ENCODE results near the gene RAG1.

DNA sequence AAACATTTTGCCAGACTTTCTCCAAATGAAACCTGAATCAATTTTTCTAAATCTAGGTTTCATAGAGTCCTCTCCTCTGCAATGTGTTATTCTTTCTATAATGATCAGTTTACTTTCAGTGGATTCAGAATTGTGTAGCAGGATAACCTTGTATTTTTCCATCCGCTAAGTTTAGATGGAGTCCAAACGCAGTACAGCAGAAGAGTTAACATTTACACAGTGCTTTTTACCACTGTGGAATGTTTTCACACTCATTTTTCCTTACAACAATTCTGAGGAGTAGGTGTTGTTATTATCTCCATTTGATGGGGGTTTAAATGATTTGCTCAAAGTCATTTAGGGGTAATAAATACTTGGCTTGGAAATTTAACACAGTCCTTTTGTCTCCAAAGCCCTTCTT lies 9.6 kb downstream of the RAG1 start:
- TF ChIP-seq, protein P1, sequence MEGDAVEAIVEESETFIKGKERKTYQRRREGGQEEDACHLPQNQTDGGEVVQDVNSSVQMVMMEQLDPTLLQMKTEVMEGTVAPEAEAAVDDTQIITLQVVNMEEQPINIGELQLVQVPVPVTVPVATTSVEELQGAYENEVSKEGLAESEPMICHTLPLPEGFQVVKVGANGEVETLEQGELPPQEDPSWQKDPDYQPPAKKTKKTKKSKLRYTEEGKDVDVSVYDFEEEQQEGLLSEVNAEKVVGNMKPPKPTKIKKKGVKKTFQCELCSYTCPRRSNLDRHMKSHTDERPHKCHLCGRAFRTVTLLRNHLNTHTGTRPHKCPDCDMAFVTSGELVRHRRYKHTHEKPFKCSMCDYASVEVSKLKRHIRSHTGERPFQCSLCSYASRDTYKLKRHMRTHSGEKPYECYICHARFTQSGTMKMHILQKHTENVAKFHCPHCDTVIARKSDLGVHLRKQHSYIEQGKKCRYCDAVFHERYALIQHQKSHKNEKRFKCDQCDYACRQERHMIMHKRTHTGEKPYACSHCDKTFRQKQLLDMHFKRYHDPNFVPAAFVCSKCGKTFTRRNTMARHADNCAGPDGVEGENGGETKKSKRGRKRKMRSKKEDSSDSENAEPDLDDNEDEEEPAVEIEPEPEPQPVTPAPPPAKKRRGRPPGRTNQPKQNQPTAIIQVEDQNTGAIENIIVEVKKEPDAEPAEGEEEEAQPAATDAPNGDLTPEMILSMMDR (IDR thresholded peaks at IDR 0.05; ENCODE audit: poor library complexity, severe bottlenecking), result no peak
- no peak for TF ChIP-seq POLR2AphosphoS5 (IDR thresholded peaks at IDR 0.05)
- TF ChIP-seq EZH2 (IDR thresholded peaks at IDR 0.05; ENCODE audit: borderline replicate concordance, insufficient read depth, low read length, poor library complexity, severe bottlenecking), result no peak
- no peak for TF ChIP-seq RAD21 (conservative IDR thresholded peaks at IDR 0.05)
- no peak for TF ChIP-seq TAF1 (IDR thresholded peaks at IDR 0.05; ENCODE audit: low read depth)
- TF ChIP-seq, protein P2, sequence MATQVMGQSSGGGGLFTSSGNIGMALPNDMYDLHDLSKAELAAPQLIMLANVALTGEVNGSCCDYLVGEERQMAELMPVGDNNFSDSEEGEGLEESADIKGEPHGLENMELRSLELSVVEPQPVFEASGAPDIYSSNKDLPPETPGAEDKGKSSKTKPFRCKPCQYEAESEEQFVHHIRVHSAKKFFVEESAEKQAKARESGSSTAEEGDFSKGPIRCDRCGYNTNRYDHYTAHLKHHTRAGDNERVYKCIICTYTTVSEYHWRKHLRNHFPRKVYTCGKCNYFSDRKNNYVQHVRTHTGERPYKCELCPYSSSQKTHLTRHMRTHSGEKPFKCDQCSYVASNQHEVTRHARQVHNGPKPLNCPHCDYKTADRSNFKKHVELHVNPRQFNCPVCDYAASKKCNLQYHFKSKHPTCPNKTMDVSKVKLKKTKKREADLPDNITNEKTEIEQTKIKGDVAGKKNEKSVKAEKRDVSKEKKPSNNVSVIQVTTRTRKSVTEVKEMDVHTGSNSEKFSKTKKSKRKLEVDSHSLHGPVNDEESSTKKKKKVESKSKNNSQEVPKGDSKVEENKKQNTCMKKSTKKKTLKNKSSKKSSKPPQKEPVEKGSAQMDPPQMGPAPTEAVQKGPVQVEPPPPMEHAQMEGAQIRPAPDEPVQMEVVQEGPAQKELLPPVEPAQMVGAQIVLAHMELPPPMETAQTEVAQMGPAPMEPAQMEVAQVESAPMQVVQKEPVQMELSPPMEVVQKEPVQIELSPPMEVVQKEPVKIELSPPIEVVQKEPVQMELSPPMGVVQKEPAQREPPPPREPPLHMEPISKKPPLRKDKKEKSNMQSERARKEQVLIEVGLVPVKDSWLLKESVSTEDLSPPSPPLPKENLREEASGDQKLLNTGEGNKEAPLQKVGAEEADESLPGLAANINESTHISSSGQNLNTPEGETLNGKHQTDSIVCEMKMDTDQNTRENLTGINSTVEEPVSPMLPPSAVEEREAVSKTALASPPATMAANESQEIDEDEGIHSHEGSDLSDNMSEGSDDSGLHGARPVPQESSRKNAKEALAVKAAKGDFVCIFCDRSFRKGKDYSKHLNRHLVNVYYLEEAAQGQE (IDR thresholded peaks at IDR 0.05; ENCODE audit: borderline replicate concordance), result no peak
- no peak for TF ChIP-seq SMC3 (conservative IDR thresholded peaks at IDR 0.05; ENCODE audit: poor library complexity)
- TF ChIP-seq MXI1 (conservative IDR thresholded peaks at IDR 0.05; ENCODE audit: poor library complexity, severe bottlenecking), result no peak
